Stimulated activated naive CD8-positive, alpha-beta T cell treated with anti-CD3 and anti-CD28 coated beads, Interleukin-15, Interleukin-2, amounts not matched to agents 100 U/mL and 50 U/mL, for 24 hours (primary cell): Measurements from ENCODE around the gene CTPS2.
A peak's percentile ranks its signal among the peaks of the same experiment; 100 is the strongest.
"Not testable (repeated sequence)": the region's sequence is repeated elsewhere in the genome, so short reads cannot be mapped to it uniquely, and the experiment has no call there.

Experiments
- ATAC-seq: fragments of 150-1000 bp; cut with Tn5 transposase; one replicate; pipeline ENCODE4 v1.10.0; 2021
- DNase-seq: peaks from one replicate; pipeline ENCODE4 v3.0.0; 2021

CTPS2 gene

GRCh38 chrX:16712548-16713155, at the start of gene CTPS2:
CTPS2 (minus strand) TSS chrX:16712669; CDS start chrX:16702902, 9,767 bp downstream.
- ATAC-seq (peak; percentile 88), DNase-seq (peak; percentile 57)

- not testable (repeated sequence) for DNase-seq, ATAC-seq
These were observed 49.0 kb upstream of the CTPS2 start for GRCh38 chrX:16761500-16761899.

GRCh38 chrX:16756724-16757123, 44.3 kb upstream of the CTPS2 start:
- ATAC-seq (no peak), DNase-seq (no peak)

- DNase-seq (no peak), ATAC-seq (no peak)
These were observed 41.5 kb upstream of the CTPS2 start for GRCh38 chrX:16754019-16754418.

GRCh38 chrX:16750136-16750535, 37.7 kb upstream of the CTPS2 start:
- no peak for ATAC-seq
- no peak for DNase-seq

- no peak for DNase-seq
- no peak for ATAC-seq
These were observed 36.0 kb upstream of the CTPS2 start for GRCh38 chrX:16748425-16748824.

- ATAC-seq, result no peak
- DNase-seq, result no peak
These were observed 33.2 kb upstream of the CTPS2 start for GRCh38 chrX:16745659-16746058.

- ATAC-seq (no peak), DNase-seq (no peak)
These were observed 32.6 kb upstream of the CTPS2 start for GRCh38 chrX:16745102-16745501.

- DNase-seq (no peak), ATAC-seq (no peak)
These were observed 31.3 kb upstream of the CTPS2 start for GRCh38 chrX:16743604-16744325.

- DNase-seq, result no peak
- no peak for ATAC-seq
These were observed 27.1 kb upstream of the CTPS2 start for GRCh38 chrX:16739574-16739973.

- ATAC-seq, result no peak
- no peak for DNase-seq
These were observed 24.6 kb upstream of the CTPS2 start for GRCh38 chrX:16737024-16737423.

GRCh38 chrX:16733013-16733412, 20.5 kb upstream of the CTPS2 start:
- ATAC-seq, result no peak
- no peak for DNase-seq

- ATAC-seq (no peak), DNase-seq (no peak)
These were observed 18.0 kb upstream of the CTPS2 start for GRCh38 chrX:16730450-16730849.

GRCh38 chrX:16727637-16728036, 15.2 kb upstream of the CTPS2 start:
- ATAC-seq (no peak), DNase-seq (no peak)

- not testable (repeated sequence) for ATAC-seq, DNase-seq
These were observed 14.0 kb upstream of the CTPS2 start for GRCh38 chrX:16726347-16726988.

- no peak for ATAC-seq
- no peak for DNase-seq
These were observed 12.6 kb upstream of the CTPS2 start for GRCh38 chrX:16725072-16725471.

- ATAC-seq (no peak), DNase-seq (no peak)
These were observed 10.0 kb upstream of the CTPS2 start for GRCh38 chrX:16722481-16722880.

GRCh38 chrX:16719334-16720084, 7.0 kb upstream of the CTPS2 start, which contains the start of gene SYAP1:
SYAP1 (plus strand) TSS chrX:16719612; CDS start chrX:16719725, 113 bp downstream.
- ATAC-seq (peak; percentile 96), DNase-seq (peak; percentile 91)

GRCh38 chrX:16718824-16719333, 6.4 kb upstream of the CTPS2 start:
- ATAC-seq, result no peak

GRCh38 chrX:16716451-16716850, 4.0 kb upstream of the CTPS2 start:
- not testable (repeated sequence) for DNase-seq, ATAC-seq

More at GRCh38 chrX:16718824-16719333, 6.4 kb upstream of the CTPS2 start:
- no peak for DNase-seq

GRCh38 chrX:16715638-16716037, 3.2 kb upstream of the CTPS2 start:
- not testable (repeated sequence) for ATAC-seq, DNase-seq

GRCh38 chrX:16714504-16714903, 2.0 kb upstream of the CTPS2 start:
- DNase-seq (no peak), ATAC-seq (no peak)
